Neural cell (in vitro differentiated cells): ENCODE measurements around the gene TTF1. TPM values are rescaled to one million over a fixed set of nuclear protein-coding genes. Genes with fewer than 3 reads are reported as not detected.

Experiments
- H2AFZ ChIP-seq: fragments of 200-600, 300-800 bp; sonication (generic), shearing (Covaris generic); 2 replicates; pipeline ENCODE4 v1.6.0; 2014; ENCODE audit warnings: low read depth, mild to moderate bottlenecking, antibody characterized with exemption, low read length, moderate library complexity
- H3F3A ChIP-seq: fragments of 200-600 bp; shearing (Covaris generic); 2 replicates; pipeline ENCODE4 v1.6.1; 2016; ENCODE audit warnings: mild to moderate bottlenecking, moderate library complexity, mixed read lengths, antibody characterized with exemption, low read length; ENCODE audit not compliant: insufficient read depth, poor library complexity, severe bottlenecking
- H3K27ac ChIP-seq: fragments of 200-600, 300-800 bp; sonication (generic), shearing (Covaris generic); 2 replicates; pipeline ENCODE4 v1.5.1; 2014; ENCODE audit warnings: mild to moderate bottlenecking, low read length, moderate library complexity
- H3K27me3 ChIP-seq: fragments of 300-800, 200-600 bp; sonication (generic), shearing (Covaris generic); 2 replicates; pipeline ENCODE4 v1.6.0; 2014; ENCODE audit warnings: mild to moderate bottlenecking, low read depth, low read length, moderate library complexity; ENCODE audit not compliant: insufficient read depth
- H3K36me3 ChIP-seq: fragments of 300-800, 200-600 bp; sonication (generic), shearing (Covaris generic); 2 replicates; pipeline ENCODE4 v1.5.1; 2014; ENCODE audit warnings: mild to moderate bottlenecking, antibody characterized with exemption, low read length, moderate library complexity; ENCODE audit not compliant: insufficient read depth
- H3K4me2 ChIP-seq: fragments of 300-800, 200-600 bp; sonication (generic), shearing (Covaris generic); 2 replicates; pipeline ENCODE4 v1.6.0; 2014; ENCODE audit warnings: mild to moderate bottlenecking, low read length
- H3K4me3 ChIP-seq: fragments of 300-800, 200-600 bp; sonication (generic), shearing (Covaris generic); 2 replicates; pipeline ENCODE4 v1.5.1; 2014; ENCODE audit warnings: mild to moderate bottlenecking, low read length, moderate library complexity
- H3K79me2 ChIP-seq: fragments of 200-600 bp; shearing (Covaris generic); replicated peaks from 2 replicates; pipeline ENCODE4 v1.6.0; 2014; ENCODE audit warnings: mild to moderate bottlenecking, low read length, moderate library complexity; ENCODE audit not compliant: insufficient read depth
- H3K9ac ChIP-seq: fragments of 300-800, 200-600 bp; sonication (generic), shearing (Covaris generic); 2 replicates; pipeline ENCODE4 v1.6.1; 2016; ENCODE audit warnings: mild to moderate bottlenecking, low read length, mixed read lengths
- H3K9me2 ChIP-seq: fragments of 200-600 bp; shearing (Covaris generic); 2 replicates; pipeline ENCODE4 v1.6.1; 2016; ENCODE audit warnings: mild to moderate bottlenecking, low read length, mixed read lengths; ENCODE audit not compliant: insufficient read depth
- H3K9me3 ChIP-seq: fragments of 200-600, 300-800 bp; sonication (generic), shearing (Covaris generic); 2 replicates; pipeline ENCODE4 v1.6.1; 2016; ENCODE audit warnings: mild to moderate bottlenecking, mixed run types, low read length, moderate library complexity, mixed read lengths
- H4K20me1 ChIP-seq: fragments of 200-600 bp; shearing (Covaris generic); 2 replicates; pipeline ENCODE4 v1.6.1; 2016; ENCODE audit warnings: mild to moderate bottlenecking, mixed run types; ENCODE audit not compliant: insufficient read depth
- CTCF ChIP-seq: fragments of 450-650 bp; IDR thresholded peaks from 2 replicates; pipeline ENCODE4 v1.5.1; 2014; ENCODE audit warnings: antibody characterized with exemption, mild to moderate bottlenecking, moderate library complexity; ENCODE audit not compliant: poor library complexity, severe bottlenecking
- EP300 ChIP-seq: fragments of 450-650 bp; conservative IDR thresholded peaks from 2 replicates; pipeline ENCODE4 v1.6.1; 2014; ENCODE audit warnings: antibody characterized with exemption, mild to moderate bottlenecking, moderate library complexity; ENCODE audit not compliant: poor library complexity, severe bottlenecking
- EZH2 ChIP-seq: fragments of 200-600, 300-800 bp; shearing (Covaris generic), sonication (generic); IDR thresholded peaks from 2 replicates; pipeline ENCODE4 v1.6.1; 2014; ENCODE audit warnings: antibody characterized with exemption, low read length, borderline replicate concordance, mild to moderate bottlenecking; ENCODE audit not compliant: insufficient read depth, poor library complexity, severe bottlenecking
- MXI1 ChIP-seq: fragments of 450-650 bp; conservative IDR thresholded peaks from 2 replicates; pipeline ENCODE4 v1.6.1; 2014; ENCODE audit warnings: antibody characterized with exemption, mild to moderate bottlenecking; ENCODE audit not compliant: poor library complexity, severe bottlenecking
- POLR2AphosphoS5 ChIP-seq: IDR thresholded peaks from 2 replicates; pipeline ENCODE4 v1.6.1; 2012
- RAD21 ChIP-seq: fragments of 450-650 bp; conservative IDR thresholded peaks from 2 replicates; pipeline ENCODE4 v1.6.1; 2014; ENCODE audit warnings: antibody characterized with exemption, mild to moderate bottlenecking, moderate library complexity
- REST ChIP-seq: IDR thresholded peaks from 2 replicates; pipeline ENCODE4 v1.6.1; 2012; ENCODE audit warnings: borderline replicate concordance
- SMC3 ChIP-seq: fragments of 450-650 bp; conservative IDR thresholded peaks from 2 replicates; pipeline ENCODE4 v1.6.1; 2014; ENCODE audit warnings: antibody characterized with exemption, mild to moderate bottlenecking, moderate library complexity; ENCODE audit not compliant: poor library complexity
- TAF1 ChIP-seq: IDR thresholded peaks from 2 replicates; pipeline ENCODE4 v1.6.1; 2012; ENCODE audit warnings: low read depth
- polyA plus RNA-seq: library from polyadenylated mRNA; depleted of rRNA; stranded (reverse); fragments of >200 nt; gene quantifications from 2 replicates; pipeline ENCODE4 v1.2.3, GENCODE V29; 2014

TTF1 gene
- polyA plus RNA-seq, 1 donor from 2014 or later = 27.1 TPM

GRCh38 chr9:132346177-132346576 lies 60.5 kb downstream of the TTF1 start:
- Histone ChIP-seq H3K27me3 (no peaks in the 10 kb centered on the region), H4K20me1 (no peaks in the 10 kb centered on the region), H3K79me2 (peaks cover 4% of the 10 kb centered on the region), H3K9me2 (no peaks in the 10 kb centered on the region), H2AFZ (no peak overlapping the region), H3K27ac (no peak overlapping the region), H3K36me3 (no peaks in the 10 kb centered on the region), H3K9me3 (no peaks in the 10 kb centered on the region), H3K4me2 (no peak overlapping the region), H3K9ac (no peak overlapping the region), H3F3A (no peaks in the 10 kb centered on the region), H3K4me3 (no peak overlapping the region)
- TF ChIP-seq REST (no peak), EP300 (no peak), SMC3 (no peak), TAF1 (no peak), RAD21 (no peak), MXI1 (no peak)

GRCh38 chr9:132341177-132341840 lies 65.3 kb downstream of the TTF1 start:
- H3K79me2 ChIP-seq = no peaks in the 10 kb centered on the region
- no peak for TF ChIP-seq REST
- no peak for TF ChIP-seq TAF1
- no peak for TF ChIP-seq EP300
- no peak for TF ChIP-seq EZH2
- no peak for TF ChIP-seq SMC3
- TF ChIP-seq CTCF = no peak
- no peak for TF ChIP-seq MXI1
- no peak for TF ChIP-seq RAD21
- TF ChIP-seq POLR2AphosphoS5 = no peak
- H3K9ac ChIP-seq = no peak overlapping the region
- no peak overlapping the region for H2AFZ ChIP-seq
- no peaks in the 10 kb centered on the region for H3K27me3 ChIP-seq
- no peak overlapping the region for H3K4me2 ChIP-seq
- H3K36me3 ChIP-seq = no peaks in the 10 kb centered on the region
- H3F3A ChIP-seq = no peaks in the 10 kb centered on the region
- no peak overlapping the region for H3K27ac ChIP-seq
- no peak overlapping the region for H3K4me3 ChIP-seq
- H3K9me3 ChIP-seq = no peaks in the 10 kb centered on the region
- H3K9me2 ChIP-seq = no peaks in the 10 kb centered on the region
- no peaks in the 10 kb centered on the region for H4K20me1 ChIP-seq
